ENCODE results near the gene UBE2E2. TPM values are rescaled to one million over a fixed set of nuclear protein-coding genes. Genes with fewer than 3 reads are reported as not detected.

Gene UBE2E2
- total RNA-seq, 1 donor from 2014 or later, result 28.7 TPM

- Histone ChIP-seq H3K4me3 (ENCODE audit: low read depth, low read length) (no peak overlapping the region), H3K36me3 (ENCODE audit: control insufficient read depth, insufficient read depth, low read length) (no peaks in the 10 kb centered on the region), H3K27me3 (ENCODE audit: control insufficient read depth, insufficient read depth, low read length) (no peaks in the 10 kb centered on the region)
- no peak for DNase-seq (ENCODE audit: low read depth)
- no peak for TF ChIP-seq CTCF (IDR thresholded peaks at IDR 0.05; ENCODE audit: insufficient read depth, low read length, poor library complexity, severe bottlenecking)
Measured at GRCh38 chr3:23259515-23259914, 56.4 kb downstream of the UBE2E2 start.

- H3K4me3 ChIP-seq (ENCODE audit: low read depth, low read length), result no peak overlapping the region
- no peak for TF ChIP-seq CTCF (IDR thresholded peaks at IDR 0.05; ENCODE audit: insufficient read depth, low read length, poor library complexity, severe bottlenecking)
- H3K36me3 ChIP-seq (ENCODE audit: control insufficient read depth, insufficient read depth, low read length), result no peaks in the 10 kb centered on the region
- no peak for DNase-seq (ENCODE audit: low read depth)
- H3K27me3 ChIP-seq (ENCODE audit: control insufficient read depth, insufficient read depth, low read length), result no peaks in the 10 kb centered on the region
Measured at GRCh38 chr3:23262766-23263165, 59.6 kb downstream of the UBE2E2 start.

GRCh38 chr3:23263796-23264195, 60.7 kb downstream of the UBE2E2 start:
- DNase-seq (ENCODE audit: low read depth), result no peak
- Histone ChIP-seq H3K27me3 (ENCODE audit: control insufficient read depth, insufficient read depth, low read length) (no peaks in the 10 kb centered on the region), H3K4me3 (ENCODE audit: low read depth, low read length) (no peak overlapping the region), H3K36me3 (ENCODE audit: control insufficient read depth, insufficient read depth, low read length) (no peaks in the 10 kb centered on the region)
- no peak for TF ChIP-seq CTCF (IDR thresholded peaks at IDR 0.05; ENCODE audit: insufficient read depth, low read length, poor library complexity, severe bottlenecking)

GRCh38 chr3:23264413-23264812, 61.3 kb downstream of the UBE2E2 start:
- Histone ChIP-seq H3K36me3 (ENCODE audit: control insufficient read depth, insufficient read depth, low read length) (no peaks in the 10 kb centered on the region), H3K4me3 (ENCODE audit: low read depth, low read length) (no peak overlapping the region), H3K27me3 (ENCODE audit: control insufficient read depth, insufficient read depth, low read length) (no peaks in the 10 kb centered on the region)
- no peak for TF ChIP-seq CTCF (IDR thresholded peaks at IDR 0.05; ENCODE audit: insufficient read depth, low read length, poor library complexity, severe bottlenecking)
- no peak for DNase-seq (ENCODE audit: low read depth)

- no peak for TF ChIP-seq CTCF (IDR thresholded peaks at IDR 0.05; ENCODE audit: insufficient read depth, low read length, poor library complexity, severe bottlenecking)
- Histone ChIP-seq H3K4me3 (ENCODE audit: low read depth, low read length) (no peak overlapping the region), H3K36me3 (ENCODE audit: control insufficient read depth, insufficient read depth, low read length) (no peaks in the 10 kb centered on the region), H3K27me3 (ENCODE audit: control insufficient read depth, insufficient read depth, low read length) (no peaks in the 10 kb centered on the region)
- DNase-seq (ENCODE audit: low read depth), result no peak
Measured at GRCh38 chr3:23270423-23270822, 67.3 kb downstream of the UBE2E2 start.

GRCh38 chr3:23271876-23272741, 69.0 kb downstream of the UBE2E2 start:
- no peak for DNase-seq (ENCODE audit: low read depth)
- no peak overlapping the region for H3K4me3 ChIP-seq (ENCODE audit: low read depth, low read length)
- TF ChIP-seq CTCF (IDR thresholded peaks at IDR 0.05; ENCODE audit: insufficient read depth, low read length, poor library complexity, severe bottlenecking), result no peak

More at GRCh38 chr3:23271876-23272741, 69.0 kb downstream of the UBE2E2 start:
- no peaks in the 10 kb centered on the region for H3K27me3 ChIP-seq (ENCODE audit: control insufficient read depth, insufficient read depth, low read length)
- H3K36me3 ChIP-seq (ENCODE audit: control insufficient read depth, insufficient read depth, low read length), result no peaks in the 10 kb centered on the region

Data from kidney epithelial cell (primary cell).